Esophagus mucosa (tissue), 1 donor: ENCODE results near the gene DNAJC3. TPM values are rescaled to one million over a fixed set of nuclear protein-coding genes. Genes with fewer than 3 reads are reported as not detected.
"Not testable (repeated sequence)": the region's sequence is repeated elsewhere in the genome, so short reads cannot be mapped to it uniquely, and the experiment has no call there.

Experiments used
- ATAC-seq: fragments of 200-7000 bp; cut with Tn5 transposase; one replicate; pipeline ENCODE4 v1.9.1; 2020
- total RNA-seq: library from RNA; stranded (reverse); gene quantifications from one replicate; pipeline ENCODE4 v1.2.4, GENCODE V29; 2023
- donor health status: DM: yes; HTN: yes; CAD: no.

The DNAJC3 gene, protein sequence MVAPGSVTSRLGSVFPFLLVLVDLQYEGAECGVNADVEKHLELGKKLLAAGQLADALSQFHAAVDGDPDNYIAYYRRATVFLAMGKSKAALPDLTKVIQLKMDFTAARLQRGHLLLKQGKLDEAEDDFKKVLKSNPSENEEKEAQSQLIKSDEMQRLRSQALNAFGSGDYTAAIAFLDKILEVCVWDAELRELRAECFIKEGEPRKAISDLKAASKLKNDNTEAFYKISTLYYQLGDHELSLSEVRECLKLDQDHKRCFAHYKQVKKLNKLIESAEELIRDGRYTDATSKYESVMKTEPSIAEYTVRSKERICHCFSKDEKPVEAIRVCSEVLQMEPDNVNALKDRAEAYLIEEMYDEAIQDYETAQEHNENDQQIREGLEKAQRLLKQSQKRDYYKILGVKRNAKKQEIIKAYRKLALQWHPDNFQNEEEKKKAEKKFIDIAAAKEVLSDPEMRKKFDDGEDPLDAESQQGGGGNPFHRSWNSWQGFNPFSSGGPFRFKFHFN
- 19.6 TPM for total RNA-seq

DNA sequence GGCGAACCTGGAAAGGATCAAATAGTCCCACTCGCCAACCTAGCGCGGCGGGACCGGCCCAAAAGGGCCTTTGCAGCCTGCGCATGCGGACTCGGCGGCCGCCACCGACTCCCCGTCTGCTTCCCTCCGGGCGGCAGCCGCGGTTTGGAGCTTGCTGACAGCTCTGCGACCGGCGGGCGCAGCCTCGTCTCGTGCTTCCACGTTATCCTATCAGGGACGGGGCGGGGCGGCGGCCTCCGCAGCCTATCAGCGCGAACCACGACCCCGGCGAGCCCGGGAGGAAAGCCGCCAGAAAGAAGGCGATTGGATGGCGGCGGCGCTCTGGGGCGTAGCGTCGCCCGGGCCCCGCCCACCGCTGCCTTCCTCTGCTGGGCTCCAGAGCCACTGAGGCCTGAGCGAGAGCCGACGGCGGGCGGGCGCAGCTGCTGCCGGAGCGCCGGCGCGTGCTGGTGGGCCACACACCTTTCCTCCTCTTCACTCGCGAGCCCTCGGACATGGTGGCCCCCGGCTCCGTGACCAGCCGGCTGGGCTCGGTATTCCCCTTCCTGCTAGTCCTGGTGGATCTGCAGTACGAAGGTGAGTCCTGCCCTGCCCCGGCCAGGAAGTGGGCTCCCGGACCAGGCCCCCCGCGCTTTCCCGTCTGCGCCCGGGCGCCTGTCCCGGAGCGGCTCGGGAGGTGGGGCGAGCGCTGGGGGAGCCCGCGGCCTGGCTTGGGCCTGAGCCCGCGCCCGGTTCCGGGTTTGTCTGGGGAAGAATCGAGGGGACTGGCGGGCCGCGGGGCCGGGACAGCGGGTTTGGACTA is at the start of gene DNAJC3:
Gene DNAJC3, plus strand, starts transcription at position 378 of the 802 bp plus-strand sequence. Its CDS starts 117 bp downstream, at position 495.
- ATAC-seq = peak; percentile 100

DNA sequence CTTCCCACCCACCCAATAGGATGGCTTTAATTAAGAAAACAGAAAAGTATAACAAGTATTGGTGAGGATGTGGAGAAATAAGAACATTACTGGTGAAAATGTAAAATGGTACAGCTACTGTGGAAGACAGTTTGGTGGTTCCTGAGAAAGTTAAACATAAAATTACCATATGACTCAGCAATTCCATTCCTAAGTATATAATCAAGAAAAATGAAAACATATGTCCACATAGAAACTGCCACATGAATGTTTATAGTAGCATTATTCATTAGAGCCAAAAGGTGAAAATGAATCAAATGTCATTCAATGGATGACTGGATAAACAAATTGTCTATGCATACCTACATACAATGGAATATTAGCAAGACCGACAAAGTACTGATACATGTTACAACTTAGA is 49.3 kb upstream of the DNAJC3 start:
- ATAC-seq = no peak

DNA sequence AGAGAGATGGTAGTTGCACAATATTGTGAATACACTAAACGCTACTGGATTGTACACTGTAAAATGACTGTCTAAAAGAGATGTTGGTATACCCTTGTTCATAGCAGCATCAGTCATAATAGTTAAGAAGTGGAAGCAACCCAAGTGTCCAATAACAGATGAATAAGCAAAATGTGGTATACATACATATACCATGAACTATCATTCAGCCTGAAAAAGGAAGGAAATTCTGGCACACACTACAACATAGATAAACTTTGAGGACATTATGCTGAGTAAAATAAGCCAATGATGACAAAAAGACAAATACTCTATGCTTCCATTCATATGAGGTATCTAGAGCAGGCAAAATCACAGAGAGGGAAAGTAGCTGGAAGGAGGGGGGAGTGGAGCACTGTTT is 48.5 kb upstream of the DNAJC3 start:
- ATAC-seq = no peak

DNA sequence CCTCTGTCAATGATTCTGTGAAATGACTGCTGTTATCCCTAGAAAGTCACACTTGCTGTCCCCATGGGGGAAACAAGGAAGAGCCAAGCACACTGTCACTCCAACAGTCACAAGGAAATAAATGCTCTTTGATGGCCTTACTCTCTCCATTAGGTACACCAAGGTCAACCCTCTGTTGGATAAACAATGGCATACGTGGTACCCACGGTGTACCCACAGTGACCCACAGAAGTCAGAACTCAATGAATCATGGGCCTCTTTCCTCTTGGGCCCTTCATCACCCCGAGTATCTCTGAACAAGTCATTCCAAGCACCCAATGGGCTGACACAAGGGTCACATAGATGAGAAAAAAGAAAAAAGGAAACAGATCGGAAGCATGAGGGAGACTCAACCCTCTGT is 47.9 kb upstream of the DNAJC3 start:
- ATAC-seq = no peak

DNA sequence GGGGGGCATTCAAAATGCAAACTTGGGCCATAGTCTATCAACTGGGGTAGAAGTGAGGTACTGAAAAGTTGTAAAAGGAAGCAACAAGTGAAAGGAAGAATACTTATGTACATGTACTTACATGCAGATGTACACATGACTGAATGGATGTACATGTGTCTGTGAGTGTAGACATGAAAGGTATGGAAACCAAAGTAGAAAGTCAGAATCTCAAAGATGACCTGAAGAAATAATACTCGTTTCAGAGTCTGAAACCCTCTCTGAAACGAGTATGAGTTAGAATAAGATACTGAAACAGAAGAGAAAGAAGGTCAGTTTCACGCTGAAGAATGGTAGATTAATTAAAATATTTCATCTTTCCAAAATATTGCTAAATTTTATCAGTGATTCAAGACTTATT is 46.3 kb upstream of the DNAJC3 start:
- ATAC-seq = no peak

DNA sequence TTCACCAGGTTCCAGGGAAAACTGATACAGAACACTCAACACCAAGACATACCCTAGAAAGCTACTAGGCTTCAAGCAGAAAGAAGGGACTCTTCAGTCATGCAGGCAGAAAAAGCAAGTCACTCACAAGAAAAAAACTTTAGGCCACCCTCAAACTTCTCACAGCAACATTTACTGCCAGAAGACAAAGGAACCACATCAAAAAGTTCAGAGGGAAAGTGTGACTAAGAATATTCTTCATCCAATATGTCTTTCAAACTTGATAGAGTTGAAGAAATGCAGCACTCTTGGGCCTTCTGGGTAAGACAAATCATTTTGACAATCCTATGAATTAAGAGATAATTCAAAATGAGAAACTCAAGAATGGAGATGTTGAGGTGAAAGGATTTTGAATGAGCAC is 40.1 kb upstream of the DNAJC3 start:
- no peak for ATAC-seq

DNA sequence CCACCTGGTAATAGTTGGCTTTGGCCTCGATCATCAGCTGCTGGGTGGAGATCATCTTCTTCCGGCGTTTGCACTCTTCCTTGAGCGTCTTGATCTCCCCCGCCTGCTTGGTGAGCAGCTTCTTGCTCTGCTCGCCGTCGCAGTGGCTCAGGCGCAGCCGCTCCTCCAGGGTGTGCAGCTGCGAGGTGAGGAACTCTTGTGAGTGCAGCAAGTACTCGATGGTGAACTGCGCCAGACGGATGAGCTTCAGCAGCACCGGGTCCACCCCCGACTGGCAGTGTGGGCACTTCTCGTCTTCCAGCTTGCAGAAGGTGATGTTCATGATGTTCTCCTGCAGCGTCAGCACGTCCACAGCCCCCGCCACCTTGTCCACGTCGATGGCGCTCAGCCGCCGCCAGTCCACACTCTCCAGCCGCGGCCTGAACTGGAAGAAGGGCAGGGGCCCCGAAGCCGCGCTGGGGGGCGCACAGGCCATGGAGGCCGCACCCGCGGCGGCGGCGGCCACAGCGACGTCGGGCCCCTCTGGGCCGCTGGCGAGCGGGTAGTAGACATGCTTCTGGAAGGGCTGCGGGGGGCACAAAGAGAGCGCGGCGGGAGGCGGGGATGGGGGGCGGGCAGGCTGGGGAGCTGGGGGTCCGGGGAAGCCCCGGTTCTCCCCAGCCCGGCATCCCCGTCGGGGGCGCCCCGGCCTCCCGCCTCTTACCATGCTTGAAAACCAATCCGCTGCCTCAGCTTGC is 35.5 kb upstream of the DNAJC3 start:
- no peak for ATAC-seq

DNA sequence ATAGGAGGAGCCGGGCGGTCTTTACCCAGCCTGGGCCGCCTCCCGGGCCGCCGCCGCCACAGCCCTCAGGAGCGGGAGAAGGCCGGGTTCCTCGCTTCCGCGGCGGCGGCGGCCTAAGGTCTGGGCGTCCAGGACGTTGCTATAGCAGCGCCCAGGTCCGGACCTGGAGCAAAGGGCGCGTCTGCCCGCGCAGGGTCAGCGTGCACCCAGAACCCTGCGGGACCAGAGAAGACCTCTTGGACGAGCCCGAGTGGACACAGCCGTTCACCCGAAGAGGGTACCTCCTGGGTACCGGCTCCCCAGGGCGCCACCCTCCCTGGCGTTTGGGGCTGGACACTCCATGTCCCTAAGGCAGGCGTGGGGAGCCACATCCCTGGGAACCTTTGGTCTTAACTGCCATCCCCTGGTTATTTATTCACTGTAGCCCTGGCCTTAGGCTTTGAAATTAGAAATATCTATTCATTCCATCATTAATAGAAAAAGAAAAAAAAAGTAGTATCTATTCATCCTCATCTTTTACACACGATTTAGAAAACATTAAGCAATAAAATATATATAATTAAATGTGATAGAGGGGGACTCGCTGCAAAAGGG is 34.8 kb upstream of the DNAJC3 start:
- peak; percentile 49 for ATAC-seq

DNA sequence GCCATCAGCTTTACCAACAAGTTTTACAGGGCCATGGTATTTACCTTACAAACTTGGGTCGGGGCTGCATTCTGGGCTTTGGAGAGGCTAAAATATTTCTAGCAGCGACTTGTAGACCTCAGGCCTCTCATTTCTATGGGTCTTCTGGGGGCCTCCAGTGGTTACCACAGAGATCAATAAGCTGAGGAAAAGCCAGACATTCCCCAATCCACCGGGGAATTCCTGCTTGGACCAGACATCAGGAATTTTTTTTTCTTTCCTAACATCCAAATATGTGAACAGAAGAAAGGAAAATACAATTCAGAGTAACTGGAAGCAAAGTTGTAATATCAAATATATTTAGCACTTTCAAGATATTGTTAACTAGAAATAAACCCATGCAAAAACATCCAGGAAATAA is 33.9 kb upstream of the DNAJC3 start:
- no peak for ATAC-seq

DNA sequence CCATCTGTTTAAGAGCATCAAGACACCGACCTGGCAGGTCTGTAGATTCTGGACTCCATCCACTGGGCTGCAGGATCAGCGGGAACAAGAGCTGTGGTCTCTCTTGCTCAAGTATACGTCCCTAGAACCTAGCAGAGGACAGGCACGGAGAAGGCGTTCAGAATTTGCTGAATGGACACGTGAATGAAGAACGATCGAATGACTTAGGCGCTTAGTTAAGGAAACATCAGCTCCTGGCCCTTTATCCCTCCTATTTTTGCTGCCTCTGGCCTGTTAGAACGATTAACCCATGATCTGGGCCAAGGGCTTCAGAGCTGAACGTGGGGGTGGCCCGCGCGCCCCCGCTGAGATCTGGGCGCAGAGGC is 33.4 kb upstream of the DNAJC3 start:
- ATAC-seq = no peak

DNA sequence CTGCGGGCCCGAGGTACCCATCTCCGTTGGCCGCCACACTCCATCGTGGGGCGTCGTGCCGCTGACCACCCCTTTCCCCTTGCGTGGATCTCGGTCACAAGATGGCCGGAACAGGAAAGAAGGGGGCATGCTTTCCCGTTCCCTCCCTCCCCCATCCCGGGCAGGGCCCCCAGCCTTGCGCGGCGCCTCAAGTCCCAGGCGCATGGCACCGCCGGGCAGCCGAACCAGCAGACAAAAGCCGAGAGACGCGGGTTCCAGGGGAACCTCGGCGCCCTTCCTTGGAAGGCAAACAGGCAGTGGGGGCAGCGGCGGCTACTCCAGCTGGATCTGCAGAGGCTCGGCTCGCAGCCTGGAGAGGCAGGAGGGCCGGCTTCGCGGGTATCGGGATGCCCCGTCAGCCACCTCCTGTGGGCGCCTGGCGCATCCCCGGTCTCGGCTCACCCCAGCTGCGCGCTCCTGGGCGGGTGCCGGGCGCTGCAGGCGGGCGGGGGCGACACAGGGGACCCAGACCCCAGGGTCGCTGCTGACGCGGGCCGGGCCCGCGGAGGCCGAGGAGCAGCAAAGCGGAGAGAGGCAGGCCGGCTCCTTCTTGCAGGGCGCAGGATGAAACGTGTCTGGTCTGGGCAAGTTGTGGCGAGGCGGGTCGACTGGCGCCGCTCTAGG is 32.9 kb upstream of the DNAJC3 start:
- ATAC-seq = peak; percentile 58

DNA sequence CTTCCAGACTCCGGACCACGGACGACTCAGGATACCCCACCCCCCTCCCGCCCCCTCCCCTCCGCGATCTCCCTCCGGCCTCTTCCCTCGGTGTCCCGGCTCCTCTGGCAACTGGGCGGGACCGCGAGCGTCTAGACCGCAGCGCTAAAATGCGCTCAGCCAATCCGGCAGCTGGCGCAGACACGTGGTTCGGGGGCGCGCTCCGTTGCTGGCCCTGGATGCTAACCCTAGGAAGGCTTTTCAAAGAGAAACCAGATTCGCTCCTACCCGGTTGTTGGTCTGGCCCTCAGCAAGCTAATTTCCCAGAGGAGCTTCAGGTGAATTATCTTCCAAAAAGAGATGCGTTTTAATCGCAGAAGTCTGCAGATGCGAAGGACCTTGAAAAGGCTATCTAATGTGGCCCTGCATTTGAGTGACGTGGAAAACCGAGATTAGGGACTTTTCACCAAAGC is 32.3 kb upstream of the DNAJC3 start, which contains the start of gene DZIP1:
Gene DZIP1, minus strand, starts transcription at position 106 of the 452 bp plus-strand sequence. CDS start 2,677 bp downstream, outside the sequence.
- peak; percentile 81 for ATAC-seq

DNA sequence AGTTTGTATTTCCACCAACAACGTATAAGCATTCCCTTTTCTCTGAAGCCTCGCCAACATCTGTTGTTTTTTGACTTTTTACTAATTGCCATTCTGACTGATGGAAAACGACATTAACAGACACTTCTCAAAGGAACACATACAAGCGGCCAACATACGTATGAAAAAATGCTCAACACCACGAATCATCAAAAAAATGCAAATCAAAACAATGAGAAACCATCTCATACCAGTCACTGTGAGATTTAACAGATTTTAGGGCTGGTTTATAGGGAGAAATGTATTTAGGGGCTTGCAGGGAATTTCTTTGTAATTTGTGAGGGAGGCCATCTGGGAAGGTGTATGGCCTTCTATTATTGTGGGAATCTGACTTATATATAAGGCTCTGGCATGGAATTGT is 29.6 kb upstream of the DNAJC3 start:
- no peak for ATAC-seq

DNA sequence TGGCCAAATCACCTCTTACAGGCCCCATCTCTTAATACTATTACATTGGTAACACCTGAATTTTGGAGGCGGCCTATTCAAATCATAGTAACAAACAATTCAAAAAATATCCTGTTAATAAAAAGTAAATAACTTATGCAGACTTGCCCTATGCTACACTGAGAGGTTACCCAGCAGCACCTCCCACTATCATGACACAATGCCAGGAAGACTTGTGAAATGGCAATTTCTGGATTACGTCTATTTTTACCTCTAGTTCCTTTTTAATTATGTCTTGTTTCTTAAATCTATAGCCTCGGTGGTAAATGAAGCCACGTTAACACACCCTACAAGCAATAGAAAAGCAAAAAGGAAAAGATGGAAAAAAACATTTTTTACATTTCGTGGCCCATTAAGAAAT is 26.2 kb upstream of the DNAJC3 start:
- no peak for ATAC-seq

DNA sequence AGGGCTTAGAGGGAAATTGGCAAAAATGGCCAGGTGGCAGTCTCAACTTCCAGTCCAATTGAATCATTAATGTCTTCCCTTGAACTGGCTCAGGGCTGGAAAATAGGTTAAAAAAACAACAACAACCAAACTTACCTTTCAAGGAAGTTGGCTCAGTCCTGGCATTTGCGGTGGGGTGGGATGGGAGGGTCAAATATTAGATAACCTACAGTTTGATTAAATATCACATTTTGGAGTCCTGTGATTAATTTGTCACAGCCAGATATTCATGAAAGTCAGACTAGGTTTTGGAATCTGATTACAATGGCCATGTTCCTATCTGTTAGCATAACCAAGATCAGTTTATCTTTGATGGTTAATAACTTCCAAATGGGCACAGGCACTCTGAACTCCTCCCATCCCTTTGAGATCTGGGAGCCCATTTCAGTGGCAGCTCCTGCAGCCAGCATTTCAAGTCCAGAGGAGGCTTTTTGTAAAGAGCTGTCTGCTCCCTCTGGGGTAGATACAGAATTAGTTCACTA is 24.6 kb upstream of the DNAJC3 start:
- ATAC-seq = no peak

DNA sequence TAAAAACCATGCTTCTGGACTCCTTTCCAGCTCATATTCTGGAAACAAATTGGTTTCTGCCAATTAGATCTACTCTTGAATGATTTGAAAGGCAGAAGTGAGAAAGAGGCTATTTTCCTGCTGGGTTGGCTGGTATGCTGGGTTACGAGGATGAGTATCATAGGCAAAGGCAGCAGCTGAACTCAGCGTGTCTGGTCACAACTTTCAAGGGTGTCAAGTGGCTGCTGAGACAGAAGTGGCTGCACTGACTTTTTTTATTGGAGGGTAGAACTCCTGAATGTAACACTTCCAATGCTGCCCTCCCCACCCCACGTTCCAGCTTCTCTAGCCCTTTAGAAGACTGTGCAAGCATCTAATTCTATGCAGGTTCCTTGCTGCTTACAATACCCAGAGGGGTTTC is 24.1 kb upstream of the DNAJC3 start:
- ATAC-seq = no peak

DNA sequence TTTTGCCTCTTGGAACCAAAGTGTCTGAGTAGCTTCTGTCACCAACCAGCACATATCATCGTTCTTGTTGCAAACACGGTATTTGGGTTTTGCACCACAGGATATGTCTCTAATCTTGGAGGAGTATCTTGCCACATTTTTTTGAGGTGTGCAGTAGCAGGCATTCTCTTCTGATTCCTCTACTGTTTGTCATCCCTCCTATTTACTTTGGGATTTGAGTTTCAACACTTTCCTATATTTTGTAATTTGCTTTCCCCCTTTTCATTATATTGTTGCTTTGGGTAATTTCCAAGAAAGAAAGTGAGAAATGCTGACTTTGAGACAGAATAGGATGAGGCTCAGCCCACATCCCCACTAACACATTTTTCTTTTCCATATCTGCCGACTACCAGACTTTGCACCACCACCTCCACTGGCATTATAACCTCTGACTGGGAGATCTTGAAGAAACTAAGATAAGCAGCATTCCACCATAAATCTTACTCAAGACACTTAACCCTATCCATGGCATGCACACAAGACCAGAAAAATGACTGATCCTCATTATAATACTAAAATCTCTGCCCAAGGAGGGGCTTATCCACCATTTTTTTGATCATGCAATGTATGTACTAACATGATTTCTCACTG is 20.4 kb upstream of the DNAJC3 start:
- no peak for ATAC-seq

DNA sequence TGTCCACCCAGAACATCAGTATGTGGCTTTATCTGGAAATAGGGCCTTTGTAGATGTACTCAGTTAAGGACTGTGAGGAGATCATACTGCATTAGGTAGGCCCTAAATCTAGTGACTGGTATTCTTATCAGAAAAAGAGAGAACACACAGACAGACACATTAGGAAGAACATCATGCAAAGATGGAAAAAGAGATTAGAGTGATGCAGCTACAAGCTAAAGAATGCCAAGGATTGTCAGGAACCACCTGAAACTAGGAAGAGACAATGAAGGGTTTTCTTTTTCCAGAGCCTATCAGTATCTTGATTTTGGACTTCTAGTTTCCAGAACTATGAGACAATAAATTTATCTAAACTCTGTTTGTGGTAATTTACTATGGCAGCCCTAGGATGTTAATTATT is 17.4 kb upstream of the DNAJC3 start:
- ATAC-seq = no peak

DNA sequence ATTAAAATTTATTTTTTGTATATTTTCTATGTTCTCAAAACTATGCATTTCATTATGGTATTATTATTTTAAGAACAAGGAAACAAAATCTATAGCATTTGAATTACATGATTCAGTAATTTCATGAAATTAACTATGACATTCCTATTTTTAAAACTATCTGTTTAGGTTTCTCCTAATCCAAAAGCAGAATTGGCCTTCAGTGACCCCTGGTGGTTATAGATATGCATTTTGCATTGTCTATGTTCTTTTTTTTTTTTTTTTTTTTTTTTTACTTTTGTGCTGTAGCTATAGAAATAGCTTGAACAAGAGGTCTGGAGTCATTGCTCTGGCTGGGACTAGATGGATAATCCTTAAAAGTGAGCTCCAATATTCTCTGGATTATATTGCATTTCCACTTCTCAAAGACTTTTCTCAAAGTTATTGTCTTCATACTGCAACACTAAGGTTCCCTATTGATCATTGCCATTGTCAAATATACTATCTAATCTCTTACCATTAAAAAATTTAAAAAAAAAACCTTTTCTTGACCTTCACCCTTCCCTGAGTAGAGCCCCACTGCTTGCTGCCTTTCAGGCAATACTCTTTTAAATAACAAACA is 15.9 kb upstream of the DNAJC3 start:
- no peak for ATAC-seq

DNA sequence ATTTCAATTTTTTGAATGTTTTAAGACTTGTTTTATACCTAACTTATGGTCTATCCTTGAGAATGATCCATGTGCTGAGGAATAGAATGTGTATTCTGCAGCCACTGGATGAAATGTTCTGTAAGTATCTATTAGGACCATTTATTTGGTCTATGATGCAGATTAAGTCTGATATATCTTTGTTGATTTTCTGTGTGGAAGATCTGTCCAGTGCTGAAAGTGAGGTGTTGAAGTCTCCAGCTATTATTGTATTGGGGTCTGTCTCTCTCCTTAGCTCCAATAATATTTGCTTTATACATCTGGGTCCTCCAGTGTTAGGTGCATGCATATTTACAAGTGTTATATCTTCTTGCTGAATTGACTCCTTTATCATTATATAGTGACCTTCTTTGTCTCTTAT is 9.7 kb upstream of the DNAJC3 start:
- ATAC-seq = not testable (repeated sequence)

DNA sequence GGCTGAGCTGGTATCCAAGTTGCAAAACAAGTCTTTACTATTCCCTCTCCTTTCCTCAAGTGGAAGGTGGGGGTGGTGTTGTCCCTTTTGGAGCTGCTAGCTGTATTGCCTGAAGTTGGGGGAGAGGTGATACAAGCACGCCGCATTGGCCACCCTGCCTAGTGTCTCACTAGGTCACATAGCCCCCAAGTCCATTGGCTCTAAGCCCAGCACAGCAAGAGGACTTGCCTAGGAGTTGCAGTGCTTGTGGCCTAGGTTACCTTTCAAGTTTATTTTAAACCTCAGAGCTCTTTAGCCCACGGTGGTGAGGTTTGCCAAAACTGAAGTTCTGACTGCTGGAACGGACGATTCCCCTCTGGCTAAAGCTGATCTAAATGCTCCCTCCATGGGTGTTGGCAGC is 5.3 kb upstream of the DNAJC3 start:
- no peak for ATAC-seq
